ENCODE measurements around the gene ZBTB7A. TPM values are rescaled to one million over a fixed set of nuclear protein-coding genes. Genes with fewer than 3 reads are reported as not detected.
A peak's percentile ranks its signal among the peaks of the same experiment; 100 is the strongest.

Gene ZBTB7A
- total RNA-seq, 1 donor from 2014 or later: 51.9 TPM

DNA sequence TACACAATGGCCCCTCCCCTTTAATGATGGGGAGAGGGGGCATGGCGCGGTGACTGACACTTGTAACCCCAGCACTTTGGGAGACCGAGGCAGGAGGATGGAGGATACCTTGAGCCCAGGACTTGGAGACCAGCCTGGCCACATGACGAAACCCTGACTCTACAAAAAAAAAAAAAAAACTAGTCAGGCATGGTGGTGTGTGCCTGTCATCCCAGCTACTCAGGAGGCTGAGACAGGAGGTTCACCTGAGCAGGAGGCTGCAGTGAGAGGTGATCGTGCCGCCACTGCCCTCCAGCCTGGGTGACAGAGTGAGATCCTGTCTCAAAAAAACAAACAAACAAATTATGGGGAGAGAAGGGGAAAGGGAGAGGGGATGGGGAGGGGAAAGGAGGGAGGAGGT lies 13.8 kb upstream of the ZBTB7A start:
- Histone ChIP-seq H3K27me3 (ENCODE audit: low read depth) (no peaks in the 10 kb centered on the region), H3K27ac (no peak overlapping the region), H3K9me3 (no peaks in the 10 kb centered on the region), H3K4me3 (no peak overlapping the region), H3K4me1 (peaks cover 39% of the 10 kb centered on the region), H3K36me3 (no peaks in the 10 kb centered on the region)
- intact Hi-C loops (cut with DNase I): no loop called here
- no peak for ATAC-seq
- TF ChIP-seq, protein P1, sequence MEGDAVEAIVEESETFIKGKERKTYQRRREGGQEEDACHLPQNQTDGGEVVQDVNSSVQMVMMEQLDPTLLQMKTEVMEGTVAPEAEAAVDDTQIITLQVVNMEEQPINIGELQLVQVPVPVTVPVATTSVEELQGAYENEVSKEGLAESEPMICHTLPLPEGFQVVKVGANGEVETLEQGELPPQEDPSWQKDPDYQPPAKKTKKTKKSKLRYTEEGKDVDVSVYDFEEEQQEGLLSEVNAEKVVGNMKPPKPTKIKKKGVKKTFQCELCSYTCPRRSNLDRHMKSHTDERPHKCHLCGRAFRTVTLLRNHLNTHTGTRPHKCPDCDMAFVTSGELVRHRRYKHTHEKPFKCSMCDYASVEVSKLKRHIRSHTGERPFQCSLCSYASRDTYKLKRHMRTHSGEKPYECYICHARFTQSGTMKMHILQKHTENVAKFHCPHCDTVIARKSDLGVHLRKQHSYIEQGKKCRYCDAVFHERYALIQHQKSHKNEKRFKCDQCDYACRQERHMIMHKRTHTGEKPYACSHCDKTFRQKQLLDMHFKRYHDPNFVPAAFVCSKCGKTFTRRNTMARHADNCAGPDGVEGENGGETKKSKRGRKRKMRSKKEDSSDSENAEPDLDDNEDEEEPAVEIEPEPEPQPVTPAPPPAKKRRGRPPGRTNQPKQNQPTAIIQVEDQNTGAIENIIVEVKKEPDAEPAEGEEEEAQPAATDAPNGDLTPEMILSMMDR (IDR thresholded peaks at IDR 0.05): no peak
- no peak for DNase-seq

DNA sequence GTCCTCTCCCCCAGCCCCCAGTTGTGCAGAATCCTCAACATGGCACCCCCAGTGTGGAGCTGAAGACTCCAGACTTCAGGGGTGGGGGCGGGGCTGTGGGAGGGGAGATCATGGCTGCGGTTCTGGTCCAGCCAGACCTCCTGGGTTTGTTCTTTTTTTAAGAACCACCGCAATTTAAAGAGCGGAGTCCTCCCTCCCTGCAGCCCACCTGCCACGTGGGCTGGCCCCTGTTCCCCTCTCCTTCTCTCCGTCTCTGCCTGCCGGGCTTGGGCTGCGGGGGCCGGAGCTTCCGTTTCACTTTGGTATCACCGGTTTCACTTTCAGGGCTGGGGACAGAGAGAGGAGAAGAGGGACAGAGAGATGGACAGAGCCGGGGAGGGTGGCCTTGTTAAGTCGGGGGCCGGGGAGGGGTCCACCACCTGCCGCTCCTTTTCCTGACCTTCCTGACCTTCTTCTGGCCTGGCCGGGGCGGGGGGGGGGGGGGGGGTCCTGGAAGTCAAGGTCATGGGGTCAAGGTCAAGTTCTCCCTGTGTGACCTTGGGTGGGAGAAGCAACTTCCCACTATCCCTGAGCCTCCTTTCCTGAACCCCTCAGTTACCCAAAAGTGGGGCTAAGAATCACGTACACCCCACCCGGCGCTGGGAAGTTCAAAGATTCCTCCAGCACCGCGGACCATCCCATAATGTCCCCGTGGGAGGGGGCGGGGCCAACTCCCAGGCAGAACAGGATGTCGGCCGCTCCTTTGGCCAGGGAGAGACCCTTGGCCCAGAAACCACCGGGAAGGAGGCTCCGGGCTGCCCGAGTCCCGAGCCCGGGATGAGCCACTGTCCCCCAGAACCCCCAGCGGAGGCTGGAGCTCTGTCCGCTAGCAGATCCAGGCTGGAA lies 11.3 kb upstream of the ZBTB7A start:
- DNase-seq: peak; percentile 87
- peak overlapping the region; percentile 91 for H3K27ac ChIP-seq
- no peaks in the 10 kb centered on the region for H3K36me3 ChIP-seq
- intact Hi-C loops (cut with DNase I): no loop called here
- peak overlapping the region; percentile 65 for H3K4me3 ChIP-seq
- no peaks in the 10 kb centered on the region for H3K9me3 ChIP-seq
- H3K27me3 ChIP-seq (ENCODE audit: low read depth): no peaks in the 10 kb centered on the region
- H3K4me1 ChIP-seq: peaks cover 25% of the 10 kb centered on the region
- peak; percentile 73 to 82 for ATAC-seq
- TF ChIP-seq, protein P1 (IDR thresholded peaks at IDR 0.05): no peak

GRCh38 chr19:4077007-4077374 lies 10.3 kb upstream of the ZBTB7A start:
- ATAC-seq: peak in 1 of 2 donors; percentile 17
- TF ChIP-seq, protein P1 (IDR thresholded peaks at IDR 0.05): no peak

GRCh38 chr19:4075373-4075772 lies 8.7 kb upstream of the ZBTB7A start:
- intact Hi-C loops (cut with DNase I): no loop called here

More at GRCh38 chr19:4077007-4077374, 10.3 kb upstream of the ZBTB7A start:
- Histone ChIP-seq H3K9me3 (no peaks in the 10 kb centered on the region), H3K4me3 (no peak overlapping the region), H3K36me3 (no peaks in the 10 kb centered on the region), H3K27me3 (ENCODE audit: low read depth) (no peaks in the 10 kb centered on the region), H3K4me1 (peaks cover 25% of the 10 kb centered on the region), H3K27ac (peak overlapping the region; percentile 91)
- DNase-seq: no peak
- intact Hi-C loops (cut with DNase I): no loop called here

GRCh38 chr19:4071610-4072009 lies 4.9 kb upstream of the ZBTB7A start:
- H3K27me3 ChIP-seq (ENCODE audit: low read depth): no peaks in the 10 kb centered on the region
- intact Hi-C loops (cut with DNase I): no loop called here
- ATAC-seq (no peak), DNase-seq (no peak)
- H3K9me3 ChIP-seq: no peaks in the 10 kb centered on the region
- H3K36me3 ChIP-seq: no peaks in the 10 kb centered on the region
- no peak overlapping the region for H3K27ac ChIP-seq
- TF ChIP-seq, protein P1 (IDR thresholded peaks at IDR 0.05): no peak
- H3K4me3 ChIP-seq: no peak overlapping the region
- H3K4me1 ChIP-seq: peaks cover 22% of the 10 kb centered on the region

More at GRCh38 chr19:4075373-4075772, 8.7 kb upstream of the ZBTB7A start:
- H3K27me3 ChIP-seq (ENCODE audit: low read depth): no peaks in the 10 kb centered on the region
- TF ChIP-seq, protein P1 (IDR thresholded peaks at IDR 0.05): no peak
- H3K9me3 ChIP-seq: no peaks in the 10 kb centered on the region
- no peaks in the 10 kb centered on the region for H3K36me3 ChIP-seq
- no peak overlapping the region for H3K4me3 ChIP-seq
- peak; percentile 54 to 84 for ATAC-seq
- DNase-seq: peak; percentile 87
- no peak overlapping the region for H3K27ac ChIP-seq
- H3K4me1 ChIP-seq: peaks cover 25% of the 10 kb centered on the region
